GM20431 (cell line): ENCODE measurements around the gene ZNF776.
"Not testable (repeated sequence)": the region's sequence is repeated elsewhere in the genome, so short reads cannot be mapped to it uniquely, and the experiment has no call there.

ENCODE experiments used
- in situ Hi-C: fragments of 300-500 bp; cut with MseI, MboI; formaldehyde crosslinking; loops from one replicate; pipeline ENCODE4 v1.15.0; 2020; ENCODE audit warnings: low sequenced_read_pairs; ENCODE audit not compliant: unreplicated experiment

ZNF776 gene

DNA sequence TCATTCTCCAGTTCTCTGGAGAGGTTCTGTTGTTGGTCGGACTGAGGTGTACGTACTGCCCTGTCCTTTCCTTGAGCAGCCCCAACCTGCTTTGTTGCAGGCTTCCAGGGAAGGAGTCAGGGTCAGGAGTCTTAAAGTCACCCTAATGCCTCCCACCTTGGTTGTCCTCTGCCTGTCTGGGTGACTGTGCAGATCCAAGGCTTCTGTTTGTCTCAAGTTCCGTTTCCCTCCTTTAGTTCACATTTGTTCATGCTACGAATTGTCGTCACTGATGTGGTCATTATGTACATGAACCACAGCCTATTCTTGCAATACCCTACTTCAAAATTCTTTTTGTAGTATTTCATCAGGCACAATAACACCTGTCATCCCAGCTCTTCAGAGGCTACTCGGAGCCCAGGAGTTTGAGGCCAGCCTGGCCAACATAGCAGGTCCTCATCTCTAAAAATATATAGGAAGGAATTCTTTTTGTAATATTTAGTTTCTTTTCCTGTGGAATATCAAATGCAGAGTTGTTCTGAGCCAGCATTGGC, 30.2 kb downstream of the ZNF776 start:
- in situ Hi-C loops = no loop called here

- in situ Hi-C loops = no loop called here
Measured at GRCh38 chr19:57778336-57778735, 31.7 kb downstream of the ZNF776 start.

DNA sequence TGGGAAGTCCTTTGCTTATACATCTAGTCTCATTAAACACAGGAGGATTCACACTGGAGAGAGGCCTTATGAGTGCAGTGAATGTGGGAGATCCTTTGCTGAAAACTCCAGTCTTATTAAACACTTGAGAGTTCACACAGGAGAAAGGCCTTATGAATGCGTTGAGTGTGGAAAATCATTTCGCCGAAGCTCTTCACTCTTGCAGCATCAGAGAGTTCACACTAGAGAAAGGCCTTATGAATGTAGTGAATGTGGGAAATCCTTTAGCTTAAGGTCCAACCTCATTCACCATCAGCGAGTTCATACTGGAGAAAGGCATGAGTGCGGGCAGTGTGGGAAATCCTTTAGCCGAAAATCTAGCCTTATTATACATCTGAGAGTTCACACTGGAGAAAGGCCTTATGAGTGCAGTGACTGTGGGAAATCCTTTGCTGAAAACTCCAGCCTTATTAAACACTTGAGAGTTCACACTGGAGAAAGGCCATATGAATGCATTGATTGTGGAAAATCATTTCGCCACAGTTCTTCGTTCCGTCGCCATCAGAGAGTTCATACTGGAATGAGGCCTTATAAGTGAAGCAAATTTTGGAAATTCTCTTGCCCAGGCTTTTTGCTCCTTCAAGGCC, 32.7 kb downstream of the ZNF776 start:
- in situ Hi-C loops = no loop called here

DNA sequence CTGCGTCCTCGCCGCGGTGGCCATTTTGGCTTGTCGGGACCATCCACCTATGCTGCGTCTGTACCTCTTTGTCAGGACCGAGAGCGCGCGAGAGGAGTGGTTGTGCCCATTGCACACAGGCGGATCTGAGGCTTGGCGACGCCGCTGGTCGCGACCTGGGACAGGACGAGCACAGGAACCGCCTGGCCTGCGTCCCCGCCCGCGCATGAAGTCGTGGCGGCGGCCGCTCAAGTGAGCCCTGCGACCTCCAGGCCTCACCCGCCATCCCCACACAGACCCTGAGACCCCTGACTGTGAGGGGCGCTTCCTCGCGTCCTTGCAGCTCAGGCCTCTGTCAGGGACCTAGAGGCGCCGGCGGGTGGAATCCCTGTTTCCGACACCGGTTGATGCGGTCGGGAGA, 39.7 kb downstream of the ZNF776 start:
- in situ Hi-C loops = no loop called here

DNA sequence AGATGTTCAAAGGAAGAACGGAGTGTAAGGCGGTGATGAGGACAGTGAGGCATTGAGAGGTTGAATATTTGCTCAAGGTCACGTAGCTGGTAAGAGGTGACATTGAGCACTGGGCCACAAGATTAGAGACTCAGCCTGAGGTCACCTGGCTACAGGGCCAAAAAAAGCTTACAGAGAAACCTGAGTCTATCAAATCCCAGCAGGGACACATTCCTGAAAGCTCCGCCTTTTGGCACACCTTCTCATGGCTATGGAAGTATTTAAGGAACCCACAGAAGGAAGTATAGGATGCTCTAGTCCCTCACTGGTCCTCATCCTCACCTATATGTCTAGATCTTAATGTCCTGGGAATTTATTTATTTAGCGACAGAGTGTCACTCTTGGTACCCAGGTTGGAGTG, 40.3 kb downstream of the ZNF776 start:
- in situ Hi-C loops = no loop called here

DNA sequence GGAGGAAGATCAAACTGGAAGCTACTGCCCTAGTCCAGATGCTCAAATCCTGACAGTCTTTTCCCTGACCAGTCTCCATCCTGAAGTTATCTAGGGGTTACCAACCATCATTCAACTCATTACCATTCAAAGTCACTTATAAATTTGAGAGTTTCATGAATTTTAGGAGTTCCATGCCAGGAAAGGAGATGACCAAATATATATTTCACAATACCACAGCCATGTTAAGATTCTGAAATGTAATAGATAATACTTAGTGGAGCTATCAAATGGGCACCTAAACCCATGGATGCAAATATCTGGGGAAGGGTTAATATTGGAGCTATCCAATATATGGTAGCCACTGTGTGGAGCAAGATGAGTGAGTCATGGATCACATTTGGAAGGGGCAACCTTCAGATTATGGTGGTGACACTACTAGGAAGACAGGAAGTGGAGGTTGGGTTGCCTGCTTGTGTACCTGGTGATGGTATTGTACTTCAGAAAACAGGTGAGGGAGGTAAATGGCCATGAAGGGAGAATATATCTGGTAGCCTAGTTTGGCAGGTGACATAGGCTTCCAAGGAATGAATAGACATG, 41.6 kb downstream of the ZNF776 start:
- in situ Hi-C loops = no loop called here

GRCh38 chr19:57789288-57789687, 42.7 kb downstream of the ZNF776 start:
- in situ Hi-C loops = no loop called here

- in situ Hi-C loops = not testable (repeated sequence)
Measured at GRCh38 chr19:57796580-57796979, 50.0 kb downstream of the ZNF776 start.

DNA sequence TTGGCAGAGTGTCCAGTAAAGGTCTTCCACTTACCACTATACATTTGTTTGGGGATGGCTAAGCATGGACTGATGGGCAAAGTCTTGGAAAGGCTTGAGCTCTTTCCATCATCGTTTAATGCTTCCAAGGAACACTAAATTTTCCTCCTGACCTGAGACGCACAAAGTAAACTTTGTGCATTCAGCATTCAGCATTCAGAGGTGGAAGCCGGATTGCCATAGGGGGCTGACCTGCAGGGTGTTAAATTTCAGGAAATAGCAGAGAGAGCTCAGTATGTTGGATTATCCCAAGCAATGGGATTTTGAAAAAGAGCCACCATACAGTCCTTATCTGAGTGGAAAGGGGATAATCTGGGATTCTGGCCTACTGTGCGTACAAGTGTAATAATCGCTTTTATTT, 54.1 kb downstream of the ZNF776 start:
- in situ Hi-C loops = no loop called here

DNA sequence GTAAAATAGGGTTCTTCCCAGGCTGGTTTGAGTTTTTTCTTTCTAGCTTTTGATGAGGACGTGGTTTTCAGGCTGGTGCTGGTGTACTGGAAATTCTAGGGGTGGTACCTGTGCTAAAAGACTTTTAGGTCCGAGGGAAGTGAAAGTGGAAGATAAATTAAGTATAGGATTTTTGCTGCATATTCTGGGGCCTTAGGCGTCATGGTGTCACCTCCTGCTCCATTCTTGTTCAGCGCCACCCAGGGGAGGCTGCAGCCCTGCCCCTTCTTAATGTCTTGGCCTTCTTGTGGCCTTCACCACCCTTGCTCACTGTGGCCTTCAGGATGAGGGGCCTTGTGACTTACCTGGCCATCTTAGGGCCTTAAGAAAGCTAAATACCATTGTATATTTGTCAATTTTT, 55.7 kb downstream of the ZNF776 start:
- in situ Hi-C loops = no loop called here

- in situ Hi-C loops = no loop called here
Measured at GRCh38 chr19:57803265-57803593, 56.6 kb downstream of the ZNF776 start.

- in situ Hi-C loops = no loop called here
Measured at GRCh38 chr19:57803594-57804325, 57.1 kb downstream of the ZNF776 start.

DNA sequence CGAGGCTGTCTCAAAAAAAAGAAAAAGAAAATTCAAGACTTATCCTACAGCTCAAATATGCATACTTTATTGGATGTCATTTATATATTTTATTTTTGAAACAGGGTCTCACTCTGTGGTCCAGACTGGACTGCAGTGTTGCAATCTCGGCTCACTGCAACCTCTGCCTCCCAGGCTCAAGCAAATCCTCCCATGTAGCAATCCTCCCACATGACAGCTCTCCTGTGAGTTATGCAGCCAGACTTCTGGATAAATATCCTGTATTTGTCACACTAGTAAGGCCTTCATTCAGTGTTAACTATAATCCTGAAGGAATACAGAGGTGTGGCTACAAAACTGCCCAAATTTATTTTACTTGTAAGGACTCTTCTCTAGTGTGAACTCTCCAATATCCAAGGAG, 60.9 kb downstream of the ZNF776 start:
- in situ Hi-C loops = no loop called here
